ENCODE data around the gene INAVA.

The INAVA gene

DNA sequence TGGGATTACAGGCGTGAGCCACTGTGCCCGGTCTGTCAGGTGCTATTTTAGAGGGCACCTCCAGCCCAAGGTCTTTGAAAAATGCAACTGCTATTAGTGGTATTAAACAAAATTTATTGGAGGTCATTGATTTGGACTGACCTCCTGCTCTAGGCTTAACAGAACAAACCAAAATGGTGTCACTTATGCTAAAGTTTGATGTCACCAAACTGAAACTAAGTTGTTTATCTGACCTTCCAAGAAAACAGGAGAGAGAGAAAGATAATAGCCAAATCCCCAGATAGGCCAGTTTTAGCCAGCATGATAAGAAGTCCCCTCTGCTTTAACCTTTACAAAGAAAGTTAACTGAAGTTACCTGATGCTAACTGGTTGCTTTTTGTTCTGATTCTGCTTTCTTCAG is 8.1 kb upstream of the INAVA start:
- H3K27ac ChIP-seq: no peak overlapping the region
- TF ChIP-seq, protein P1, sequence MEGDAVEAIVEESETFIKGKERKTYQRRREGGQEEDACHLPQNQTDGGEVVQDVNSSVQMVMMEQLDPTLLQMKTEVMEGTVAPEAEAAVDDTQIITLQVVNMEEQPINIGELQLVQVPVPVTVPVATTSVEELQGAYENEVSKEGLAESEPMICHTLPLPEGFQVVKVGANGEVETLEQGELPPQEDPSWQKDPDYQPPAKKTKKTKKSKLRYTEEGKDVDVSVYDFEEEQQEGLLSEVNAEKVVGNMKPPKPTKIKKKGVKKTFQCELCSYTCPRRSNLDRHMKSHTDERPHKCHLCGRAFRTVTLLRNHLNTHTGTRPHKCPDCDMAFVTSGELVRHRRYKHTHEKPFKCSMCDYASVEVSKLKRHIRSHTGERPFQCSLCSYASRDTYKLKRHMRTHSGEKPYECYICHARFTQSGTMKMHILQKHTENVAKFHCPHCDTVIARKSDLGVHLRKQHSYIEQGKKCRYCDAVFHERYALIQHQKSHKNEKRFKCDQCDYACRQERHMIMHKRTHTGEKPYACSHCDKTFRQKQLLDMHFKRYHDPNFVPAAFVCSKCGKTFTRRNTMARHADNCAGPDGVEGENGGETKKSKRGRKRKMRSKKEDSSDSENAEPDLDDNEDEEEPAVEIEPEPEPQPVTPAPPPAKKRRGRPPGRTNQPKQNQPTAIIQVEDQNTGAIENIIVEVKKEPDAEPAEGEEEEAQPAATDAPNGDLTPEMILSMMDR (conservative IDR thresholded peaks at IDR 0.05; ENCODE audit: low read depth): no peak
- POLR2A ChIA-PET (ENCODE audit: low non-redundant PET): no interaction called here
- no peak for DNase-seq (ENCODE audit: low spot score)
- CTCF ChIA-PET: no interaction called here

DNA sequence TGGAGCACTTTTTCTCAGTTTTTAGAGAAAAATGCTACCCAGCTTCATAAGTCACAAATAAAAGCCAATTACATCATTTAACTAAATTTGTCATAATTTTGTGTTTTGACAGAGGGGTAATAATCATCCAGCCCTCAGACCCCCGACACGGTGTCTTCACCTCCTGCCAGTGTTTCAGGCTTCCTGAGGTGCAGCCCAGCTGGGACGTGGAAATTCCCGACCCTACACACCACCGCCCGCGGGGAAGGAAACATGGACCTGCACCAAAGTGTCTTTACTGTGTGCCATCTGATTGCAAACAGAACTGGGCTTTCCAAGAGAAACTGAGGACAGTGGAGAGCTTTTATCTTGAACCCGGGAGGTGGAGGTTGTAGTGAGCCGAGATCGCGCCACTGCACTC is 7.7 kb upstream of the INAVA start:
- H3K27ac ChIP-seq: no peak overlapping the region
- ChIA-PET CTCF (no interaction called here), POLR2A (ENCODE audit: low non-redundant PET) (no interaction called here)
- TF ChIP-seq, protein P1 (conservative IDR thresholded peaks at IDR 0.05; ENCODE audit: low read depth): no peak
- DNase-seq (ENCODE audit: low spot score): no peak

DNA sequence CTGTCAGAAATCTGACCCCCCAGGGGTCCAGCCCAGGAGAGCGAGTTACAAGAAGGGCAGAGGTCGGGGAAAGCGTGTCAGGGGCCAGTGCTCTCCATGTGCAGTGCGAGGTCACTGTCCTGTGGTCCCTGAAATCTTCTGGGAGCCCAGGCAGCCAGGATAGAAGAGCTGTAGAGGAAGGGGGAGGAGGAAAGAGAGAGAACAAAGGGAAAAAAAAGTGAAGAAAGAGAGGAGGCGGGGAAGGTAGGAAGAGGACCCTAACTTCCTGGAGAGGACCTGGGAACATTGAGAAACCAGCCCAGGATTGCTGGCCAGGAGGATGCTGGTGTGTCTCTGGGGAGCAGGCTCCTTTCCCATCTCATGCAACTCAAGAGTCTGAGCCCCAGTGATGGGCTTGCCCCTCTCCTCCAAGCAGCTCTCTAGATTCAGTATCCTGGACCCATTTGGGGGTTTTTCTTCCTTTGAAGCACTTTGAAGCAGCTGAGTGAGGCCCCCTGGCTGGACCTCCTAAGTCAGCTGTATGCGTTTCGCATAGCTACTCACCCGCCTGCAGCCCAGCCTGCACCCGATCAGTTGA is 6.8 kb upstream of the INAVA start:
- ChIA-PET POLR2A (ENCODE audit: low non-redundant PET) (no interaction called here), CTCF (interaction anchor here (1.2 to 1.4 kb wide), 2 partner anchors 84 to 329 kb away, joined by 4 to 5 read pairs; no protein-coding TSS in a partner anchor)
- TF ChIP-seq, protein P1 (conservative IDR thresholded peaks at IDR 0.05; ENCODE audit: low read depth): no peak
- no peak overlapping the region for H3K27ac ChIP-seq
- DNase-seq (ENCODE audit: low spot score): no peak

DNA sequence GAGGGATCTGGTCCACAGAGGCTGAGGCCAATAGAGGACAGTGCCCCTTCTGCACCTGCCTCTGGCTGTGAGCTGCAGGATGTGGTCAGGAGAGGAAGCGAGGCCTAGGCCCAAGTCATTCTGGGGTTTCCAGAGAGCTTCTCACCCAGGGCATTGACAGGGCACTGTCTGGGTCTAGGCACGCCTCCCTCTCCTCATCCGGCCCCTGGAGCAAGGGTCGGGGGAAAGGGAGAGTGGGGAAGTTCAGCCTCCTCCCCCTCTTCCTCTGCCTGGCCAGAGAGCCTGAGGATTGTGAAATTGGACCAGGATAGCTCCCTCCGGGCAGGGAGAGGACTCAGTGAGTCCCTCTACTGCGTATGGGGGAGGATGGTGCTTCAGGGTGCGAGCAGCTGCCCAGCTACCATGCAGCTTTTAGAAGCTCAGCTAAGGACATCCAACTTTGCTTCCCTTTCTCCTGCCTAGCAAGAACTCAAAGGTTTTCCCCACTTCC is 6.3 kb upstream of the INAVA start:
- CTCF ChIA-PET: interaction anchor here (1.2 to 1.4 kb wide), 2 partner anchors 83 to 330 kb away, joined by 4 to 5 read pairs; no protein-coding TSS in a partner anchor
- POLR2A ChIA-PET (ENCODE audit: low non-redundant PET): no interaction called here
- no peak overlapping the region for H3K27ac ChIP-seq
- TF ChIP-seq, protein P1 (conservative IDR thresholded peaks at IDR 0.05; ENCODE audit: low read depth): no peak
- DNase-seq (ENCODE audit: low spot score): no peak

DNA sequence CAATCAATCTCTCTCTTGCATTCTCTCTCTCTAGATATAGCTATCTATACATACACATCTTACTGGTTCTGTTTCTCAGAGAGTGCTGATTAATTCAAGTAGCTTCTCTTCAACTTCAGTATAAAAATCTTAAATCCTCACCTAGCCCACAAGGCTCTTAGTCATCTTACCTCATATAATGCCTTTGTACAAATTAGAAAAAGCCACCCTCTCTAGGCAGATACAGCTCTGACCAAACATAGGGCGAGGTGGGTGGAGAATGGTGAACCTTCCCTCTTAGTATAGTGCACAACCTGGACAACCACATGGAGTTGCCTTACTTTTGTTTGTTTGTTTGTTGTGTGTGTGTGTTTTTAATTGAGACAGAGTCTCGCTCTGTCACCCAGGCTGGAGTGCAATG is 5.1 kb upstream of the INAVA start:
- CTCF ChIA-PET: interaction anchor here (0.7 kb wide), 1 partner anchor 365 kb away, joined by 3 read pairs; no protein-coding TSS in a partner anchor
- POLR2A ChIA-PET (ENCODE audit: low non-redundant PET): no interaction called here
- no peak for DNase-seq (ENCODE audit: low spot score)
- TF ChIP-seq, protein P1 (conservative IDR thresholded peaks at IDR 0.05; ENCODE audit: low read depth): no peak
- H3K27ac ChIP-seq: no peak overlapping the region

DNA sequence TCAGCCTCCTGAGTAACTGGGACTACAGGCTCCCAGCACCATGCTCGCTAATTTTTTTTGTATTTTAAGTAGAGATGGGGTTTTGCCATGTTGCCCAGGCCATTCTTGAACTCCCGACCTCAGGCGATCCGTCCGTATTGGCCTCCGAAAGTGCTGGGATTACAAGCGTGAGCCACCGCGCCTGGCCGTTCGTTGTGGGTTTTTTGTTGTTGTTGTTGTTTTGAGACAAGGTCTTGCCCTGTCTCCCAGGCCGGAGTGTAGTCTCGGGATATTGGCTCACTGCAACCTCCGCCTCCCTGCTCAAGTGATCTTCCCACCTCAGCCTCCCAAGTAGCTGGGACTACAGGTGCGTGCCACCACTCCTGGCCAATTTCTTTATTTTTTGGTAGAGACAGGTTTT is 4.7 kb upstream of the INAVA start:
- ChIA-PET POLR2A (ENCODE audit: low non-redundant PET) (no interaction called here), CTCF (interaction anchor here (0.6 to 1.7 kb wide), 5 partner anchors 11 to 134 kb away, joined by 3 to 11 read pairs (median 5); partner anchors contain the start of gene KIF21B)
- no peak for DNase-seq (ENCODE audit: low spot score)
- no peak overlapping the region for H3K27ac ChIP-seq
- TF ChIP-seq, protein P1 (conservative IDR thresholded peaks at IDR 0.05; ENCODE audit: low read depth): no peak

Measured in RWPE1 (cell line).